Thyroid gland (tissue), 4 donors: ENCODE data around the gene SMURF1. TPM values are rescaled to one million over a fixed set of nuclear protein-coding genes. Genes with fewer than 3 reads are reported as not detected.
A peak's percentile ranks its signal among the peaks of the same experiment; 100 is the strongest.

ENCODE experiments used
- DNase-seq, 2 donors: peaks; one replicate each; pipeline ENCODE4 v3.0.0-alpha.2; 2019
- H3K27ac ChIP-seq, 3 donors: fragments of 200-600 bp; sonication (generic); 1 replicate in 2 of 3; 2 replicates in 1 of 3; pipeline ENCODE4 v1.5.1; 2016 to 2019; ENCODE audit warnings: mild to moderate bottlenecking in 1 of 3, moderate library complexity in 1 of 3
- H3K27me3 ChIP-seq: fragments of 200-600 bp; sonication (generic); one replicate; pipeline ENCODE4 v1.5.1; 2019
- H3K36me3 ChIP-seq, 2 donors: fragments of 200-600 bp; sonication (generic); one replicate each; pipeline ENCODE4 v1.5.1; 2016 to 2019
- H3K4me1 ChIP-seq, 2 donors: fragments of 200-600 bp; sonication (generic); one replicate each; pipeline ENCODE4 v1.5.1; 2017 to 2019
- H3K4me3 ChIP-seq, 3 donors: fragments of 200-600 bp; sonication (generic); replicated peaks in 1 of 3; 1 replicate in 2 of 3; 2 replicates in 1 of 3; pipeline ENCODE4 v1.5.1; 2016; ENCODE audit warnings: mild to moderate bottlenecking in 1 of 3
- H3K9me3 ChIP-seq: fragments of 200-600 bp; sonication (generic); one replicate; pipeline ENCODE4 v1.5.1; 2017
- CTCF ChIP-seq, 6 experiments: fragments of 200-600 bp in 3 of 6; fragments of 450-650 bp in 3 of 6; sonication (generic) in 3 of 6; IDR thresholded peaks; one replicate each; pipeline ENCODE4 v1.5.1; 2016 to 2019; ENCODE audit warnings: antibody characterized with exemption in 6 of 6, mild to moderate bottlenecking in 2 of 6, inconsistent platforms in 1 of 6, moderate library complexity in 1 of 6
- POLR2A ChIP-seq, 2 donors: fragments of 450-650 bp; IDR thresholded peaks; one replicate each; pipeline ENCODE4 v1.6.1; 2017; ENCODE audit warnings: antibody characterized with exemption in 2 of 2, mild to moderate bottlenecking in 2 of 2, moderate library complexity in 1 of 2
- WGBS, 2 donors: methylation state at CpG; one replicate each; pipeline ENCODE4 v1.1.5; 2017; 5-methylcytosine and 5-hydroxymethylcytosine counted together
- intact Hi-C: fragments of 100-400 bp; cut with DNase I; formaldehyde crosslinking; loops from one replicate; pipeline ENCODE4 v1.15.1; 2023
- total RNA-seq, 4 donors: library from RNA; depleted of rRNA; stranded (reverse); fragments of >200 nt; gene quantifications; one replicate each; pipeline ENCODE4 v1.2.3, GENCODE V29; 2016

SMURF1 gene
- total RNA-seq, 4 donors from 2014 or later, result 13.9 to 20.6 (median 16.7) TPM

- Histone ChIP-seq H3K27ac (no peak overlapping the region), H3K36me3 (peaks cover 20 to 38% of the 10 kb centered on the region in 2 donors), H3K4me3 (no peak overlapping the region), H3K4me1 (peaks cover 3% of the 10 kb centered on the region in 2 donors), H3K9me3 (no peaks in the 10 kb centered on the region), H3K27me3 (no peaks in the 10 kb centered on the region)
- no peak for DNase-seq
- TF ChIP-seq POLR2A (IDR thresholded peaks at IDR 0.05), result no peak
- no peak for TF ChIP-seq CTCF (IDR thresholded peaks at IDR 0.05)
- intact Hi-C loops, result no loop called here
- WGBS, 2 donors, result 79 to 90% methylated on average over 3 of the region's 3 CpGs
Observed at GRCh38 chr7:99027241-99027640, 116.7 kb downstream of the SMURF1 start.

- H3K4me3 ChIP-seq, result no peak overlapping the region
- no peaks in the 10 kb centered on the region for H3K9me3 ChIP-seq
- peaks cover 26 to 30% of the 10 kb centered on the region in 2 donors for H3K4me1 ChIP-seq
- TF ChIP-seq POLR2A (IDR thresholded peaks at IDR 0.05), result no peak
- TF ChIP-seq CTCF (IDR thresholded peaks at IDR 0.05), result no peak
- no peaks in the 10 kb centered on the region for H3K27me3 ChIP-seq
- H3K27ac ChIP-seq, result peak overlapping the region in 1 of 3 donors; percentile 30
- intact Hi-C loops, result no loop called here
- peaks cover 1 to 8% of the 10 kb centered on the region in 2 donors for H3K36me3 ChIP-seq
- DNase-seq, result no peak
Observed at GRCh38 chr7:99024066-99024465, 119.8 kb downstream of the SMURF1 start.

- peaks cover 26 to 30% of the 10 kb centered on the region in 2 donors for H3K4me1 ChIP-seq
- no peak for TF ChIP-seq POLR2A (IDR thresholded peaks at IDR 0.05)
- no peak for TF ChIP-seq CTCF (IDR thresholded peaks at IDR 0.05)
- DNase-seq, result peak; percentile 22 to 37
- intact Hi-C loops, result no loop called here
- 52 to 65% methylated on average over 3 of the region's 3 CpGs for WGBS, 2 donors
- no peaks in the 10 kb centered on the region for H3K9me3 ChIP-seq
- no peaks in the 10 kb centered on the region for H3K36me3 ChIP-seq
- H3K27ac ChIP-seq, result peak overlapping the region; percentile 21 to 48 (median 39)
- H3K4me3 ChIP-seq, result no peak overlapping the region
- H3K27me3 ChIP-seq, result no peaks in the 10 kb centered on the region
Observed at GRCh38 chr7:99021941-99022560, 121.9 kb downstream of the SMURF1 start.

DNA sequence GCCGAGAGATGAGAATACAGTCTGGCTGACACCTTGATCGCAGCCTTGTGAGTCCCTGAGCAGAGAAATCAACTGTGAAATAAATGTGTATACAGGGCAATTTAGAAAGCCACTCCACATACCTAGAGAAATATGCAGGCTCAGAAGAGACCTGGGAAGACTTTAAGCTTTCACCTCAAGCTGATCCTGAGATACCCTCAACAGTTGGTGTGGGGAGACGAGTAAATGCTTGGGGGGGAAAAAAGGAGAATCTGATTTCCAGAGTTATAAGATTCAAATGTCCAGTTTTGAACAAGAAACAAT is 123.5 kb downstream of the SMURF1 start:
- Histone ChIP-seq H3K36me3 (peaks cover 4 to 6% of the 10 kb centered on the region in 2 donors), H3K27me3 (no peaks in the 10 kb centered on the region), H3K9me3 (no peaks in the 10 kb centered on the region), H3K27ac (peak overlapping the region; percentile 59 to 85 (median 76)), H3K4me3 (no peak overlapping the region), H3K4me1 (peaks cover 26 to 30% of the 10 kb centered on the region in 2 donors)
- intact Hi-C loops, result no loop called here
- WGBS, 2 donors, result 32 to 48% methylated on average over 3 of the region's 3 CpGs
- no peak for DNase-seq
- TF ChIP-seq POLR2A (IDR thresholded peaks at IDR 0.05), result no peak
- no peak for TF ChIP-seq CTCF (IDR thresholded peaks at IDR 0.05)

DNA sequence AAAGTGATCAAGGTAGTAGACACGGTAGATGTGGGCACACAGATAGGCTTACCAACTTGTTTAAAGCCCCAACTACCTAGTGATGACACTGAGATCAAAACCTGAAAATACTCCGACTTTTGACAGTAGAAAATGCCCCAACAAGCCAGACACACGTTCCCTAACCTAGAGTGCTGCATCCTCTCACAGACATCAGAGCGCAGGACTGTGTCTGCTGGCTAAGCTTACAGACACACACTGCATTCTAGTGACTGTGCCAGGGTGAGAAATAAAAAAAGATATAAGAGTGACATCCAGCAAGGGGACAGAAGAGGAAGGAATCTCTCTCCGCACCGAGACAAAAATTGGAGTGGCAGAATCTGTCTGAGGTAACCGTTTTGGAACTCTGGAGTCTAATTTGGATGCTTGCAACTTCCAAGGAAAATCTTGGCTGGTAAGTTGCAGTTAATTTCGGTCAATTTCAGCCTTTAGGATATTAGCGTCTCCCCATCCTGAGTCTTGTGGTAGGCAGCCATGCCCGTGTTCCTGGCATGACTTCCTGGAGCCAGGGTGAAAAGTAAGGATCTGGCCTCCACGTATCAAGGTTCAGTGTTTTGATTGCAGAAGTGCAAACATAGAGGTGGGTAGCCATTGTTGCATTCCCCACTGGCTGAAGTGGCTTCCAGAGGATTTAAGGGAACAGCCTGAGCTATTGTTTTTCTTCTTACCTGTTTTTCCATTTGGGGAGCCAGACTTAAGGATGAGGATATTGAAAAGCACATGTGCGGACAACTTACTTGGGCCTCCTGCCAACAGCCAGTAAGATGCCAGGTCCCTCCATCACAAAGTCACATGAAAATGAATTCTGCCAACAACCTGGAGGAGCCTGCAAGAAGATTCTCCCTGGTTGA is 124.1 kb downstream of the SMURF1 start:
- Histone ChIP-seq H3K4me3 (no peak overlapping the region), H3K9me3 (no peaks in the 10 kb centered on the region), H3K36me3 (peaks cover 7 to 11% of the 10 kb centered on the region in 2 donors), H3K4me1 (peaks cover 26 to 30% of the 10 kb centered on the region in 2 donors), H3K27me3 (no peaks in the 10 kb centered on the region), H3K27ac (peak overlapping the region; percentile 59 to 85 (median 76))
- intact Hi-C loops, result no loop called here
- TF ChIP-seq CTCF (IDR thresholded peaks at IDR 0.05) (no peak), POLR2A (IDR thresholded peaks at IDR 0.05) (peak in 1 of 2 donors; percentile 17)
- WGBS, 2 donors, result 63 to 72% methylated on average over 12 of the region's 12 CpGs
- DNase-seq, result peak; percentile 55 to 56
